Measurements from ENCODE around the gene TUBGCP5.
"Not testable (repeated sequence)": the region's sequence is repeated elsewhere in the genome, so short reads cannot be mapped to it uniquely, and the experiment has no call there.

The TUBGCP5 gene

GRCh38 chr15:23013681-23014080 lies 25.7 kb downstream of the TUBGCP5 start:
- H3K9me3 ChIP-seq (ENCODE audit: control insufficient read depth in 1 of 2, low read length in 2 of 2), result no peaks in the 10 kb centered on the region
- no peaks in the 10 kb centered on the region for H3K4me1 ChIP-seq (ENCODE audit: control insufficient read depth in 1 of 2, insufficient read depth in 2 of 2, low read length in 2 of 2)
- H3K27me3 ChIP-seq (ENCODE audit: control insufficient read depth in 1 of 2, insufficient read depth in 2 of 2, low read length in 2 of 2), result no peaks in the 10 kb centered on the region
- H3K9ac ChIP-seq (ENCODE audit: low read depth in 1 of 2, low read length in 2 of 2), result no peak overlapping the region
- H3K36me3 ChIP-seq (ENCODE audit: control insufficient read depth in 1 of 2, insufficient read depth in 2 of 2, low read length in 2 of 2), result peaks cover 23 to 83% of the 10 kb centered on the region in 2 donors
- no peak overlapping the region for H3K4me3 ChIP-seq (ENCODE audit: low read depth in 1 of 2, low read length in 2 of 2)
- H3K27ac ChIP-seq (ENCODE audit: low read depth, low read length), result no peak overlapping the region

- H3K9ac ChIP-seq (ENCODE audit: low read depth in 1 of 2, low read length in 2 of 2); H3K9me3 ChIP-seq (ENCODE audit: control insufficient read depth in 1 of 2, low read length in 2 of 2); H3K27ac ChIP-seq (ENCODE audit: low read depth, low read length); H3K27me3 ChIP-seq (ENCODE audit: control insufficient read depth in 1 of 2, insufficient read depth in 2 of 2, low read length in 2 of 2); H3K4me1 ChIP-seq (ENCODE audit: control insufficient read depth in 1 of 2, insufficient read depth in 2 of 2, low read length in 2 of 2); H3K4me3 ChIP-seq (ENCODE audit: low read depth in 1 of 2, low read length in 2 of 2): not testable (repeated sequence)
- H3K36me3 ChIP-seq (ENCODE audit: control insufficient read depth in 1 of 2, insufficient read depth in 2 of 2, low read length in 2 of 2), result peaks cover 16 to 84% of the 10 kb centered on the region in 2 donors
Measured at GRCh38 chr15:23012616-23013015, 26.8 kb downstream of the TUBGCP5 start.

GRCh38 chr15:23003736-23004135 lies 35.6 kb downstream of the TUBGCP5 start:
- Histone ChIP-seq H3K9me3 (ENCODE audit: control insufficient read depth in 1 of 2, low read length in 2 of 2) (no peaks in the 10 kb centered on the region), H3K4me1 (ENCODE audit: control insufficient read depth in 1 of 2, insufficient read depth in 2 of 2, low read length in 2 of 2) (no peaks in the 10 kb centered on the region), H3K27ac (ENCODE audit: low read depth, low read length) (no peak overlapping the region), H3K36me3 (ENCODE audit: control insufficient read depth in 1 of 2, insufficient read depth in 2 of 2, low read length in 2 of 2) (peaks cover 33 to 77% of the 10 kb centered on the region in 2 donors), H3K9ac (ENCODE audit: low read depth in 1 of 2, low read length in 2 of 2) (no peak overlapping the region), H3K4me3 (ENCODE audit: low read depth in 1 of 2, low read length in 2 of 2) (no peak overlapping the region), H3K27me3 (ENCODE audit: control insufficient read depth in 1 of 2, insufficient read depth in 2 of 2, low read length in 2 of 2) (no peaks in the 10 kb centered on the region)

- no peak overlapping the region for H3K9ac ChIP-seq (ENCODE audit: low read depth in 1 of 2, low read length in 2 of 2)
- no peaks in the 10 kb centered on the region for H3K27me3 ChIP-seq (ENCODE audit: control insufficient read depth in 1 of 2, insufficient read depth in 2 of 2, low read length in 2 of 2)
- H3K27ac ChIP-seq (ENCODE audit: low read depth, low read length), result no peak overlapping the region
- no peak overlapping the region for H3K4me3 ChIP-seq (ENCODE audit: low read depth in 1 of 2, low read length in 2 of 2)
- H3K4me1 ChIP-seq (ENCODE audit: control insufficient read depth in 1 of 2, insufficient read depth in 2 of 2, low read length in 2 of 2), result no peaks in the 10 kb centered on the region
- H3K36me3 ChIP-seq (ENCODE audit: control insufficient read depth in 1 of 2, insufficient read depth in 2 of 2, low read length in 2 of 2), result peaks cover 33 to 68% of the 10 kb centered on the region in 2 donors
- H3K9me3 ChIP-seq (ENCODE audit: control insufficient read depth in 1 of 2, low read length in 2 of 2), result no peaks in the 10 kb centered on the region
Measured at GRCh38 chr15:23002920-23003319, 36.4 kb downstream of the TUBGCP5 start.

GRCh38 chr15:22995795-22996194 lies 43.6 kb downstream of the TUBGCP5 start:
- Histone ChIP-seq H3K9me3 (ENCODE audit: control insufficient read depth in 1 of 2, low read length in 2 of 2) (no peaks in the 10 kb centered on the region), H3K9ac (ENCODE audit: low read depth in 1 of 2, low read length in 2 of 2) (no peak overlapping the region), H3K36me3 (ENCODE audit: control insufficient read depth in 1 of 2, insufficient read depth in 2 of 2, low read length in 2 of 2) (peaks cover 0 to 26% of the 10 kb centered on the region in 2 donors), H3K27ac (ENCODE audit: low read depth, low read length) (no peak overlapping the region), H3K4me1 (ENCODE audit: control insufficient read depth in 1 of 2, insufficient read depth in 2 of 2, low read length in 2 of 2) (no peaks in the 10 kb centered on the region), H3K4me3 (ENCODE audit: low read depth in 1 of 2, low read length in 2 of 2) (no peak overlapping the region), H3K27me3 (ENCODE audit: control insufficient read depth in 1 of 2, insufficient read depth in 2 of 2, low read length in 2 of 2) (no peaks in the 10 kb centered on the region)

- Histone ChIP-seq H3K9me3 (ENCODE audit: control insufficient read depth in 1 of 2, low read length in 2 of 2) (no peaks in the 10 kb centered on the region), H3K9ac (ENCODE audit: low read depth in 1 of 2, low read length in 2 of 2) (no peak overlapping the region), H3K4me3 (ENCODE audit: low read depth in 1 of 2, low read length in 2 of 2) (no peak overlapping the region), H3K4me1 (ENCODE audit: control insufficient read depth in 1 of 2, insufficient read depth in 2 of 2, low read length in 2 of 2) (no peaks in the 10 kb centered on the region), H3K27me3 (ENCODE audit: control insufficient read depth in 1 of 2, insufficient read depth in 2 of 2, low read length in 2 of 2) (no peaks in the 10 kb centered on the region), H3K27ac (ENCODE audit: low read depth, low read length) (no peak overlapping the region), H3K36me3 (ENCODE audit: control insufficient read depth in 1 of 2, insufficient read depth in 2 of 2, low read length in 2 of 2) (peaks cover 0 to 13% of the 10 kb centered on the region in 2 donors)
Measured at GRCh38 chr15:22992024-22992326, 47.4 kb downstream of the TUBGCP5 start.

GRCh38 chr15:22989576-22990477 lies 49.5 kb downstream of the TUBGCP5 start:
- no peak overlapping the region for H3K9ac ChIP-seq (ENCODE audit: low read depth in 1 of 2, low read length in 2 of 2)
- no peaks in the 10 kb centered on the region for H3K9me3 ChIP-seq (ENCODE audit: control insufficient read depth in 1 of 2, low read length in 2 of 2)
- no peak overlapping the region for H3K27ac ChIP-seq (ENCODE audit: low read depth, low read length)
- no peaks in the 10 kb centered on the region for H3K4me1 ChIP-seq (ENCODE audit: control insufficient read depth in 1 of 2, insufficient read depth in 2 of 2, low read length in 2 of 2)
- peaks cover 0 to 11% of the 10 kb centered on the region in 2 donors for H3K36me3 ChIP-seq (ENCODE audit: control insufficient read depth in 1 of 2, insufficient read depth in 2 of 2, low read length in 2 of 2)
- no peaks in the 10 kb centered on the region for H3K27me3 ChIP-seq (ENCODE audit: control insufficient read depth in 1 of 2, insufficient read depth in 2 of 2, low read length in 2 of 2)
- H3K4me3 ChIP-seq (ENCODE audit: low read depth in 1 of 2, low read length in 2 of 2), result no peak overlapping the region

GRCh38 chr15:22988811-22989210 lies 50.6 kb downstream of the TUBGCP5 start:
- Histone ChIP-seq H3K4me1 (ENCODE audit: control insufficient read depth in 1 of 2, insufficient read depth in 2 of 2, low read length in 2 of 2) (no peaks in the 10 kb centered on the region), H3K4me3 (ENCODE audit: low read depth in 1 of 2, low read length in 2 of 2) (no peak overlapping the region), H3K36me3 (ENCODE audit: control insufficient read depth in 1 of 2, insufficient read depth in 2 of 2, low read length in 2 of 2) (peaks cover 0 to 2% of the 10 kb centered on the region in 2 donors), H3K9me3 (ENCODE audit: control insufficient read depth in 1 of 2, low read length in 2 of 2) (no peaks in the 10 kb centered on the region), H3K9ac (ENCODE audit: low read depth in 1 of 2, low read length in 2 of 2) (no peak overlapping the region), H3K27ac (ENCODE audit: low read depth, low read length) (no peak overlapping the region), H3K27me3 (ENCODE audit: control insufficient read depth in 1 of 2, insufficient read depth in 2 of 2, low read length in 2 of 2) (no peaks in the 10 kb centered on the region)

GRCh38 chr15:22981931-22982330 lies 57.4 kb downstream of the TUBGCP5 start:
- not testable (repeated sequence) for H3K4me3 ChIP-seq (ENCODE audit: low read depth in 1 of 2, low read length in 2 of 2); H3K27me3 ChIP-seq (ENCODE audit: control insufficient read depth in 1 of 2, insufficient read depth in 2 of 2, low read length in 2 of 2); H3K36me3 ChIP-seq (ENCODE audit: control insufficient read depth in 1 of 2, insufficient read depth in 2 of 2, low read length in 2 of 2); H3K9me3 ChIP-seq (ENCODE audit: control insufficient read depth in 1 of 2, low read length in 2 of 2); H3K27ac ChIP-seq (ENCODE audit: low read depth, low read length); H3K9ac ChIP-seq (ENCODE audit: low read depth in 1 of 2, low read length in 2 of 2)
- H3K4me1 ChIP-seq (ENCODE audit: control insufficient read depth in 1 of 2, insufficient read depth in 2 of 2, low read length in 2 of 2), result peaks cover 9 to 16% of the 10 kb centered on the region in 2 donors

GRCh38 chr15:22981051-22981840 lies 58.1 kb downstream of the TUBGCP5 start:
- H3K4me3 ChIP-seq (ENCODE audit: low read depth in 1 of 2, low read length in 2 of 2), result peak overlapping the region; percentile 75 to 86
- H3K27me3 ChIP-seq (ENCODE audit: control insufficient read depth in 1 of 2, insufficient read depth in 2 of 2, low read length in 2 of 2), result no peaks in the 10 kb centered on the region
- H3K9me3 ChIP-seq (ENCODE audit: control insufficient read depth in 1 of 2, low read length in 2 of 2), result no peaks in the 10 kb centered on the region
- peak overlapping the region; percentile 46 to 74 for H3K9ac ChIP-seq (ENCODE audit: low read depth in 1 of 2, low read length in 2 of 2)
- peaks cover 9 to 16% of the 10 kb centered on the region in 2 donors for H3K4me1 ChIP-seq (ENCODE audit: control insufficient read depth in 1 of 2, insufficient read depth in 2 of 2, low read length in 2 of 2)
- no peaks in the 10 kb centered on the region for H3K36me3 ChIP-seq (ENCODE audit: control insufficient read depth in 1 of 2, insufficient read depth in 2 of 2, low read length in 2 of 2)
- H3K27ac ChIP-seq (ENCODE audit: low read depth, low read length), result no peak overlapping the region
